Endometrial microvascular endothelial cells (primary cell): ENCODE data around the gene TMEM129. TPM values are rescaled to one million over a fixed set of nuclear protein-coding genes. Genes with fewer than 3 reads are reported as not detected.
"Not testable (repeated sequence)": the region's sequence is repeated elsewhere in the genome, so short reads cannot be mapped to it uniquely, and the experiment has no call there.

ENCODE experiments used
- in situ Hi-C: cut with HindIII; loops from 2 replicates; pipeline ENCODE4 v1.10.0; 2017; ENCODE audit warnings: low sequenced_read_pairs, low pct_unique_long_range_greater_than_20kb; ENCODE audit errors: inconsistent ontology term
- total RNA-seq: library from RNA; depleted of rRNA; stranded (reverse); fragments of >200 nt; gene quantifications from one replicate; pipeline ENCODE4 v1.2.3, GENCODE V29; 2015; ENCODE audit errors: inconsistent ontology term

The TMEM129 gene
- total RNA-seq, 1 donor from 2014 or later: 34.5 TPM

GRCh38 chr4:1711571-1712215 is 9.4 kb downstream of the TMEM129 start:
- in situ Hi-C loops: no loop called here

- in situ Hi-C loops: no loop called here
Observed at GRCh38 chr4:1711055-1711570, 10.0 kb downstream of the TMEM129 start.

- in situ Hi-C loops: no loop called here
Observed at GRCh38 chr4:1708581-1708980, 12.5 kb downstream of the TMEM129 start.

- in situ Hi-C loops: no loop called here
Observed at GRCh38 chr4:1706358-1706757, 14.8 kb downstream of the TMEM129 start.

- in situ Hi-C loops: no loop called here
Observed at GRCh38 chr4:1705732-1706131, 15.4 kb downstream of the TMEM129 start.

- in situ Hi-C loops: no loop called here
Observed at GRCh38 chr4:1703867-1704266, 17.3 kb downstream of the TMEM129 start.

GRCh38 chr4:1701671-1702070 is 19.5 kb downstream of the TMEM129 start:
- in situ Hi-C loops: not testable (repeated sequence)

- in situ Hi-C loops: no loop called here
Observed at GRCh38 chr4:1695913-1696312, 25.2 kb downstream of the TMEM129 start.

GRCh38 chr4:1693131-1693896 is 27.8 kb downstream of the TMEM129 start:
- in situ Hi-C loops: no loop called here

GRCh38 chr4:1691737-1692373 is 29.3 kb downstream of the TMEM129 start:
- in situ Hi-C loops: no loop called here

- in situ Hi-C loops: no loop called here
Observed at GRCh38 chr4:1690698-1691097, 30.4 kb downstream of the TMEM129 start.

- in situ Hi-C loops: no loop called here
Observed at GRCh38 chr4:1686440-1687036, 34.6 kb downstream of the TMEM129 start.

GRCh38 chr4:1685235-1686150 is 35.6 kb downstream of the TMEM129 start:
- in situ Hi-C loops: no loop called here

GRCh38 chr4:1684506-1685234 is 36.5 kb downstream of the TMEM129 start:
- in situ Hi-C loops: no loop called here

- in situ Hi-C loops: no loop called here
Observed at GRCh38 chr4:1683736-1684505, 37.2 kb downstream of the TMEM129 start, which contains the start of gene FAM53A. Gene FAM53A, minus strand, starts transcription at chr4:1684313. Its CDS starts 15,572 bp downstream, at chr4:1668741.

GRCh38 chr4:1683261-1683735 is 37.8 kb downstream of the TMEM129 start:
- in situ Hi-C loops: no loop called here

GRCh38 chr4:1682860-1683259 is 38.3 kb downstream of the TMEM129 start:
- in situ Hi-C loops: no loop called here
